GM23338 (cell line): ENCODE data around the gene CASQ1. TPM values are rescaled to one million over a fixed set of nuclear protein-coding genes. Genes with fewer than 3 reads are reported as not detected.

Source experiments
- ATAC-seq: fragments of 200-7000 bp; cut with Tn5 transposase; 3 replicates; pipeline ENCODE4 v1.9.1; 2020
- DNase-seq: peaks from one replicate; pipeline ENCODE4 v3.0.0-alpha.2; 2015; ENCODE audit warnings: low spot score
- H2AFZ ChIP-seq: fragments of 200-600 bp; sonication (generic); 2 replicates; pipeline ENCODE4 v1.8.0; 2016; ENCODE audit warnings: antibody characterized with exemption, mild to moderate bottlenecking, moderate library complexity
- H3F3A ChIP-seq: fragments of 200-600 bp; sonication (generic); replicated peaks from 2 replicates; pipeline ENCODE4 v1.8.0; 2017; ENCODE audit warnings: antibody characterized with exemption, mixed run types, low read depth
- H3K27ac ChIP-seq: fragments of 200-600 bp; sonication (generic); 2 replicates; pipeline ENCODE4 v1.6.1; 2016; ENCODE audit warnings: low read depth
- H3K27me3 ChIP-seq: fragments of 200-600 bp; sonication (generic); 2 replicates; pipeline ENCODE4 v1.8.0; 2016; ENCODE audit warnings: mild to moderate bottlenecking, mixed run types, moderate library complexity; ENCODE audit not compliant: insufficient read depth
- H3K36me3 ChIP-seq: fragments of 200-600 bp; sonication (generic); 2 replicates; pipeline ENCODE4 v1.8.0; 2016; ENCODE audit warnings: mild to moderate bottlenecking; ENCODE audit not compliant: insufficient read depth
- H3K4me1 ChIP-seq: fragments of 200-600 bp; sonication (generic); 2 replicates; pipeline ENCODE4 v1.8.0; 2016; ENCODE audit warnings: mild to moderate bottlenecking, moderate library complexity; ENCODE audit not compliant: insufficient read depth
- H3K4me2 ChIP-seq: fragments of 200-600 bp; sonication (generic); 2 replicates; pipeline ENCODE4 v1.7.1; 2017; ENCODE audit warnings: mixed run types
- H3K4me3 ChIP-seq: fragments of 200-600 bp; sonication (generic); 2 replicates; pipeline ENCODE4 v1.6.1; 2016; ENCODE audit warnings: mixed run types
- H3K79me2 ChIP-seq: fragments of 200-600 bp; sonication (generic); replicated peaks from 2 replicates; pipeline ENCODE4 v1.8.0; 2017; ENCODE audit warnings: mild to moderate bottlenecking; ENCODE audit not compliant: insufficient read depth
- H3K9me2 ChIP-seq: fragments of 200-600 bp; sonication (generic); 2 replicates; pipeline ENCODE4 v1.8.0; 2017; ENCODE audit not compliant: insufficient read depth
- H4K20me1 ChIP-seq: fragments of 200-600 bp; sonication (generic); replicated peaks from 2 replicates; pipeline ENCODE4 v1.8.0; 2017; ENCODE audit warnings: mild to moderate bottlenecking; ENCODE audit not compliant: insufficient read depth
- H3K27ac Mint-ChIP-seq: 2 replicates; pipeline ENCODE4 v1.8.0; 2020; ENCODE audit warnings: inconsistent platforms, mild to moderate bottlenecking, moderate library complexity, mixed read lengths
- H3K27me3 Mint-ChIP-seq: 3 replicates; pipeline ENCODE4 v1.8.0; 2022; ENCODE audit warnings: low read depth, mild to moderate bottlenecking, moderate library complexity, mixed read lengths, inconsistent platforms; ENCODE audit not compliant: insufficient read depth, poor library complexity
- H3K36me3 Mint-ChIP-seq: 3 replicates; pipeline ENCODE4 v1.8.0; 2021; ENCODE audit warnings: low read depth, mild to moderate bottlenecking, inconsistent platforms, moderate library complexity, mixed read lengths
- H3K4me1 Mint-ChIP-seq: 3 replicates; pipeline ENCODE4 v1.8.0; 2020; ENCODE audit warnings: mild to moderate bottlenecking, inconsistent platforms, mixed read lengths
- H3K4me3 Mint-ChIP-seq: 3 replicates; pipeline ENCODE4 v1.8.0; 2021; ENCODE audit warnings: moderate library complexity, mild to moderate bottlenecking, inconsistent platforms, mixed read lengths
- H3K9me3 Mint-ChIP-seq: 3 replicates; pipeline ENCODE4 v1.8.0; 2020; ENCODE audit warnings: moderate library complexity, mild to moderate bottlenecking, inconsistent platforms, mixed read lengths
- CREB1 ChIP-seq: fragments of 250-450 bp; sonication (Bioruptor Pico); IDR thresholded peaks from 2 replicates; pipeline ENCODE4 v1.5.0; 2020; ENCODE audit warnings: low read depth, mild to moderate bottlenecking, moderate library complexity
- CTCF ChIP-seq, 2 experiments: fragments of 200-600 bp in 1 of 2; sonication (generic) in 1 of 2; conservative IDR thresholded peaks; 2 replicates each; pipeline versions ENCODE4 v1.5.1 to v1.6.1; 2016 to 2017; ENCODE audit warnings: antibody characterized with exemption in 2 of 2, low read depth in 2 of 2, mild to moderate bottlenecking in 2 of 2, moderate library complexity in 1 of 2
- ETS1 ChIP-seq: IDR thresholded peaks from 2 replicates; pipeline ENCODE4 v1.6.1; 2016; ENCODE audit warnings: antibody characterized with exemption
- EZH2 ChIP-seq: fragments of 200-600 bp; sonication (generic); IDR thresholded peaks from one replicate; pipeline ENCODE4 v1.8.0; 2017; ENCODE audit warnings: antibody characterized with exemption, mild to moderate bottlenecking, low read depth; ENCODE audit not compliant: unreplicated experiment
- EZH2phosphoT487 ChIP-seq: fragments of 200-600 bp; sonication (generic); IDR thresholded peaks from one replicate; pipeline ENCODE4 v1.8.1; 2018; ENCODE audit warnings: antibody characterized with exemption; ENCODE audit not compliant: unreplicated experiment
- JUNB ChIP-seq: IDR thresholded peaks from one replicate; pipeline ENCODE4 v1.6.1; 2016; ENCODE audit warnings: antibody characterized with exemption; ENCODE audit not compliant: unreplicated experiment
- NANOG ChIP-seq: IDR thresholded peaks from 2 replicates; pipeline ENCODE4 v1.6.1; 2016; ENCODE audit warnings: antibody characterized with exemption, borderline replicate concordance
- POLR2AphosphoS5 ChIP-seq: IDR thresholded peaks from 2 replicates; pipeline ENCODE4 v1.6.1; 2016; ENCODE audit warnings: antibody characterized with exemption, low read depth
- REST ChIP-seq: IDR thresholded peaks from one replicate; pipeline ENCODE4 v1.6.1; 2018; ENCODE audit warnings: antibody characterized with exemption; ENCODE audit not compliant: unreplicated experiment
- STAT1 ChIP-seq: IDR thresholded peaks from one replicate; pipeline ENCODE4 v1.6.1; 2016; ENCODE audit warnings: antibody characterized with exemption; ENCODE audit not compliant: unreplicated experiment
- ZNF114 ChIP-seq: fragments of 250-450 bp; sonication (Bioruptor Pico); IDR thresholded peaks from 2 replicates; pipeline ENCODE4 v1.5.0; 2020; ENCODE audit warnings: mild to moderate bottlenecking, moderate library complexity
- ZNF331 ChIP-seq: fragments of 250-450 bp; sonication (Bioruptor Pico); IDR thresholded peaks from 2 replicates; pipeline ENCODE4 v1.5.0; 2020; ENCODE audit warnings: low read depth, mild to moderate bottlenecking, moderate library complexity
- ZNF462 ChIP-seq: fragments of 250-450 bp; sonication (Bioruptor Pico); IDR thresholded peaks from 2 replicates; pipeline ENCODE4 v1.5.0; 2020; ENCODE audit warnings: mild to moderate bottlenecking, moderate library complexity
- polyA plus RNA-seq: library from polyadenylated mRNA; unstranded; fragments of >200 nt; fragmentation: Nextera tagmentation; extraction: Ambion mirVana; gene quantifications from 2 replicates; pipeline ENCODE4 v1.2.1, GENCODE V29; 2016
- total RNA-seq: library from RNA; depleted of rRNA; stranded (reverse); fragments of >200 nt; shearing (Covaris generic); gene quantifications from 2 replicates; pipeline ENCODE4 v1.2.3, GENCODE V29; 2014

CASQ1 gene
- total and polyA plus RNA-seq, 2 experiments from 2014 or later: 1.1 to 2.8 TPM

GRCh38 chr1:160186729-160187128 lies 3.6 kb upstream of the CASQ1 start:
- Mint-ChIP-seq H3K27me3 (peaks cover 2% of the 10 kb centered on the region), H3K27ac (no peak overlapping the region), H3K36me3 (no peaks in the 10 kb centered on the region; the same call in 2 of the 3 replicates), H3K4me1 (peaks cover 13% of the 10 kb centered on the region), H3K4me3 (no peak overlapping the region), H3K9me3 (no peaks in the 10 kb centered on the region)
- Histone ChIP-seq H3K27me3 (no peaks in the 10 kb centered on the region), H2AFZ (no peak overlapping the region), H3K4me2 (no peak overlapping the region), H3K79me2 (no peaks in the 10 kb centered on the region), H3F3A (no peaks in the 10 kb centered on the region), H4K20me1 (no peaks in the 10 kb centered on the region), H3K9me2 (peaks cover 9% of the 10 kb centered on the region), H3K27ac (no peak overlapping the region; the same call in 1 of the 2 replicates), H3K4me3 (no peak overlapping the region), H3K36me3 (no peaks in the 10 kb centered on the region), H3K4me1 (peaks cover 20% of the 10 kb centered on the region)
- DNase-seq (no peak), ATAC-seq (no peak)
- TF ChIP-seq EZH2phosphoT487 (no peak), STAT1 (no peak), POLR2AphosphoS5 (no peak), CREB1 (CRISPR knock-in tag) (no peak), ZNF331 (CRISPR knock-in tag) (no peak), CTCF (conservative IDR thresholded peaks at IDR 0.05; ENCODE audit: low read depth in 2 of 2) (no peak), EZH2 (no peak), ETS1 (no peak), ZNF462 (CRISPR knock-in tag) (no peak), NANOG (no peak), REST (no peak), JUNB (no peak), ZNF114 (CRISPR knock-in tag) (no peak)
